Type B pancreatic cell (in vitro differentiated cells): Measurements from ENCODE around the gene C9orf152. TPM values are rescaled to one million over a fixed set of nuclear protein-coding genes. Genes with fewer than 3 reads are reported as not detected.
A peak's percentile ranks its signal among the peaks of the same experiment; 100 is the strongest.

ENCODE experiments used
- DNase-seq: peaks from one replicate; pipeline ENCODE4 v3.0.0; 2021; ENCODE audit warnings: mixed read lengths; ENCODE audit not compliant: unreplicated experiment; ENCODE audit errors: extremely low spot score
- H3K27ac Mint-ChIP-seq: 2 replicates; pipeline ENCODE4 v1.8.0; 2021; ENCODE audit warnings: mild to moderate bottlenecking, mixed read lengths
- H3K27me3 Mint-ChIP-seq: 2 replicates; pipeline ENCODE4 v1.8.0; 2021; ENCODE audit warnings: mixed read lengths
- H3K36me3 Mint-ChIP-seq: 2 replicates; pipeline ENCODE4 v1.8.0; 2021; ENCODE audit warnings: mixed read lengths
- H3K4me1 Mint-ChIP-seq: one replicate; pipeline ENCODE4 v1.8.0; 2021; ENCODE audit warnings: mixed read lengths; ENCODE audit not compliant: unreplicated experiment
- H3K4me3 Mint-ChIP-seq: 2 replicates; pipeline ENCODE4 v1.8.0; 2021; ENCODE audit warnings: mild to moderate bottlenecking, mixed read lengths
- H3K9me3 Mint-ChIP-seq: 2 replicates; pipeline ENCODE4 v1.8.0; 2021; ENCODE audit warnings: mixed read lengths
- total RNA-seq: library from RNA; stranded (reverse); gene quantifications from 2 replicates; pipeline ENCODE4 v1.2.1, GENCODE V29; 2021; ENCODE audit warnings: low replicate concordance
- TF ChIP-seq, protein P1 (sequence below): fragments of 200-600 bp; sonication (generic); conservative IDR thresholded peaks from 2 replicates; pipeline ENCODE4 v1.5.0; 2021; ENCODE audit warnings: antibody characterized with exemption, mild to moderate bottlenecking

C9orf152 gene
- total RNA-seq, 1 donor from 2014 or later: 2.8 TPM

DNA sequence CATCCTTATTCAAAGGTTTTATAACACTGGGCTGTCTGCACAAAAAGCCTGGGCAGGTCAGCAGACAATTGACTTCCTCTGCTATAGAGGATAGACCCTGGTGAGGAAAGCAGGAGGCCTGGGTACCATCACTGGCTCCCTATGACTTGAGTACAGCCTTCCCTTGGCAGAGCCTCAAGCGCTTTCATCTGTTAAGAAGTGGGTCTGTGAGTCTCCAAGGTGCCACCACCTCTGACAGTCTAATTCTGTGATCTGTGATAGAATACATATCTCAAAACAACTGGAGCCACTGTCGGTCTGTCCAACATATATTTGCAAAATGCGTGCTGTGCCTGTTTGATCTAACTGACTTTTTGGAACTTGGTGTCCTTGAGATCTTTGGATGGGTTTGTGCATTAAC is 52.2 kb downstream of the C9orf152 start:
- H3K4me1 Mint-ChIP-seq: peaks cover 35% of the 10 kb centered on the region

DNA sequence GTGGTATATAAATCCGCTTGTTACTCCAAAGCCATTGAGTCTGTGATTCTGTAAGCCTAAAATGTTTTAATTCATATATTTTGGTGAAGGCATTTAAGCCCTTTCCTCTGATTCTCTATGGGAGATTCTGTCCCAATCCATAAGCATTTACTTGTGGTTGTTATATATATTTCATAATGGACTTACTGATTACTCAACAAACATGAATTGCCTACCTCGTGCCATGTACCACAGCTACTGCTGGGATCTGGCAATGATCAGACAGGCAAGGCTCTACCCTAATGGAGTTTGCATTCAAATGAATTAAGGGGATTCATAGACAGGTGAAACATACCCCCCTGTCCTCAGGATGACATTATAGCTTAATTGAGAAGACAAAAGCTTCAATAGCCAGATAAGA is 54.5 kb downstream of the C9orf152 start:
- Mint-ChIP-seq H3K4me3 (no peak overlapping the region), H3K4me1 (peaks cover 38% of the 10 kb centered on the region), H3K27ac (no peak overlapping the region), H3K9me3 (peaks cover 9% of the 10 kb centered on the region), H3K36me3 (peaks cover 15% of the 10 kb centered on the region), H3K27me3 (no peaks in the 10 kb centered on the region)
- DNase-seq: no peak
- TF ChIP-seq, protein P1, sequence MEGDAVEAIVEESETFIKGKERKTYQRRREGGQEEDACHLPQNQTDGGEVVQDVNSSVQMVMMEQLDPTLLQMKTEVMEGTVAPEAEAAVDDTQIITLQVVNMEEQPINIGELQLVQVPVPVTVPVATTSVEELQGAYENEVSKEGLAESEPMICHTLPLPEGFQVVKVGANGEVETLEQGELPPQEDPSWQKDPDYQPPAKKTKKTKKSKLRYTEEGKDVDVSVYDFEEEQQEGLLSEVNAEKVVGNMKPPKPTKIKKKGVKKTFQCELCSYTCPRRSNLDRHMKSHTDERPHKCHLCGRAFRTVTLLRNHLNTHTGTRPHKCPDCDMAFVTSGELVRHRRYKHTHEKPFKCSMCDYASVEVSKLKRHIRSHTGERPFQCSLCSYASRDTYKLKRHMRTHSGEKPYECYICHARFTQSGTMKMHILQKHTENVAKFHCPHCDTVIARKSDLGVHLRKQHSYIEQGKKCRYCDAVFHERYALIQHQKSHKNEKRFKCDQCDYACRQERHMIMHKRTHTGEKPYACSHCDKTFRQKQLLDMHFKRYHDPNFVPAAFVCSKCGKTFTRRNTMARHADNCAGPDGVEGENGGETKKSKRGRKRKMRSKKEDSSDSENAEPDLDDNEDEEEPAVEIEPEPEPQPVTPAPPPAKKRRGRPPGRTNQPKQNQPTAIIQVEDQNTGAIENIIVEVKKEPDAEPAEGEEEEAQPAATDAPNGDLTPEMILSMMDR: no peak

More for the DNA sequence above, 52.2 kb downstream of the C9orf152 start:
- Mint-ChIP-seq H3K36me3 (peaks cover 11% of the 10 kb centered on the region), H3K27ac (no peak overlapping the region), H3K9me3 (peaks cover 2% of the 10 kb centered on the region), H3K27me3 (no peaks in the 10 kb centered on the region), H3K4me3 (no peak overlapping the region)
- DNase-seq: no peak
- TF ChIP-seq, protein P1: no peak

DNA sequence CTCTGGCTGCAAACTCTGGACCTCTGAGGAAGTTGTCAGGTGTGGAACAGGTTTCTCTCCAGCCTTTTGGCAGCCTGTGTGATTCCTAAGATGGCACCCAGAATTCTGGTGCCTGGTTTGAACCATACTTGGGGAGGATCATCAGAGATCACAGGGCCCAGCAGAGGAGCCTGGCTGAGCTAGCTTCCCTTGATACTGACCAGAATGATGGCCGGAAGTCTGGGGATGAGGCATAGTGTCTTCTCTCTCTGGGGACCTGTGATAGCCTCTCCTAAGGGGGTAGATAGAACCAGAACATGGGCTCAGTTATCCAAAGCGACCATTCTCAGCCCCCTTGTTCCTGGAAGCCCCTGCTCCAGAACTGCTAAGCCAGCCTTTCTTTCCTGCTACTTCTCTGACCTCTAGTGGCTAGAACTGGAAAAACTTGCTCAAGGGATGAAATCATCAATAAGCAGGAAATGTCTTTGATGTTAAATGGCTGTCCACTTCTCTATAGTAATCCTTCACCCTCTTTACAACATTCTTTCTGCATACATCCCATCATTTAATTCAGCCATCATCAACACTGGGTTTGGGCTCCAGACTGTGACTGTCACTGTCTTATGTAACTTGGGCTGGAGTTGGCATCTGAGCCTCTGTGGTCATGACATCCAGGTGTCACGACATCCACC is 55.1 kb downstream of the C9orf152 start:
- Mint-ChIP-seq H3K27me3 (no peaks in the 10 kb centered on the region), H3K27ac (no peak overlapping the region), H3K4me3 (no peak overlapping the region), H3K36me3 (peaks cover 15% of the 10 kb centered on the region), H3K9me3 (peaks cover 9% of the 10 kb centered on the region), H3K4me1 (peaks cover 38% of the 10 kb centered on the region)
- no peak for DNase-seq
- TF ChIP-seq, protein P1: peak; percentile 89

Other genes with a start within 250 kb of the C9orf152 start
- 205 and 415 TPM in 2 replicates for gene TXN, start 48.3 kb upstream of the C9orf152 start, total RNA-seq
- gene TXNDC8, start 129.7 kb upstream of the C9orf152 start, total RNA-seq: not detected in 2 replicates